NCI-H128 (cell line): ENCODE measurements around the gene LIPM.
"Not testable (repeated sequence)": the region's sequence is repeated elsewhere in the genome, so short reads cannot be mapped to it uniquely, and the experiment has no call there.

Experiments used
- DNase-seq: peaks from one replicate; lab custom pipeline; 2025; ENCODE audit not compliant: unreplicated experiment; lab: John Stamatoyannopoulos, UW

Gene LIPM

DNA sequence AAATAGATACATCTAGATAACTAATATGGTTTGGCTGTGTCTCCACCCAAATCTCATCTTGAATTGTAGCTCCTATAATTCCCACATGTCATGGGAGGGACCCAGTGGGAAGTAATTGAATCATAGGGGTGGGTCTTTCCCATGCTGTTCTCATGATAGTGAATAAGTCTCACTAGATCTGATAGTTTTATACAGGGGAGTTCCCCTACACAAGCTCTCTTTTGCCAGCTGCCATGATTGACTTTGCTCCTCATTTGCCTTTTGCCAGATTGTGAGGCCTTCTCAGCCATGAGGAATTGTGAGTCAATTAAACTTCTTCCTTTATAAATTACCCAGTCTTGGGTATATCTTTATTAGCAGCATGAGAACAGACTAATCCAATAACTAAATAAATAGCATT lies 35.1 kb downstream of the LIPM start:
- not testable (repeated sequence) for DNase-seq

DNA sequence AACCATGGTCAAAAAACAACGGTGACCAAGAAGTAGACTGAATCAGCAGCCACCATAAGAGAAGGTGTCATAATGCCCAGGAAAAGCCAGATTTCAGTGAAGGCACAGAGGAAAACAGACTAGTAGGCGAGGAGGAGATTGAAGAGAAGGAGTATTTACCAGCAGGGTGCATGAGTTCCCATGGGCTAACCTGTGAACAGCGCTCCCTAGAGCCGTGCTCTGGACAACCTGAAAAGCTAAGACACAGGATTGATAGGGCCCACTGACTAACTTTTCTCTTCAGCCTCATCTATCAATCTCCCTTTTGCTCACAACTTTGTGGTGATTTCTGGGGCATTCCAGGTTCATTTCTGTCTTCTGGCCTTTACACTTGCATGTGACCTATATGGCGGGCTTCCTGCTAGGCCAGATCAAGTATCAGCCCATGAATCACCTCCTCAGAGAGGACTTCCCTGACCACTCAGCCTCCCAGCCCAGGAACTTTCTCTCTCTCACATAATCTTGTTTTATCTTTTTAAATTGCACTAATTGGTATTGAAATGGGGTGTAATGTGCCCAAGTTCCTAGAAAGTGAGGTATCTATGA lies 36.3 kb downstream of the LIPM start:
- DNase-seq: no peak

GRCh38 chr10:88840104-88840503 lies 37.6 kb downstream of the LIPM start:
- DNase-seq: no peak

GRCh38 chr10:88840881-88841280 lies 38.4 kb downstream of the LIPM start:
- DNase-seq: no peak

GRCh38 chr10:88841316-88842111 lies 39.0 kb downstream of the LIPM start:
- no peak for DNase-seq

DNA sequence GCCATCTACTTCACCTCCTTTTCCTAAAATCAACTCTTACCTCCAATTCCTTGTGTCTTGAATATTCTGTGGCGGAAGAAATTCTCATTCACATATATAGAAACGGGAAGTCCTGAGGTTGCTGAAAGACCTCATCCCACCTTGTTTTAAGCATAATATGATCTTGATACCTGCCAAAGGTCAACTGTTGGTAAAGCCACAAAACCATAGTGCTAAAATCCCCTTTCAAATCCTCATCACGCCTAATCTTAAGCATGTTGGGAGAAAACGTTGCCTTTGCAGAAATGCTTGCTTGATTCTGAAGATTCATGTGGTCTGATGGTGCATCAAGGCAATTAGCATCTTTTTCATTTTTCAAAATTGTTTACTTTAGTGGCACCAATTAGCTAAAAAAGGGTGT lies 40.6 kb downstream of the LIPM start:
- DNase-seq: no peak

GRCh38 chr10:88848499-88848898 lies 46.0 kb downstream of the LIPM start:
- DNase-seq: no peak

DNA sequence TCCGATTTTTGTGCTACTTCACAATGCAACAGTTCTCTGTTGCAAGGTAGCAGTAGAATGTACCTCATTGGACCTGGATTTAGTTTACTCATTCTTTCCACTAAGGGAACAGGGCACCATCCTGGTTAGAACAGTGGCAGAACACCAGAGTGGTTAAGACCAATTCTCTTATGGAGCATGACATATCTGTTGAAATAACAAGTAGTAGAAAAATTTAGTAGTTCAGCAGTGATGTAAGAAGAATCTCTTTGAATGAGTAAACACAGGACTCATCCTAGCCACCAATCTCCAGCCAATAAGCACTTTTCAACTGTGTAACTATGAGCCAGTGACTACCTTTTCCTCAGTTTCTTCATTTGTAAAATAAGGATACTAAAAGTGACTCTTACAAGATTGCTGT lies 46.7 kb downstream of the LIPM start:
- DNase-seq: no peak

GRCh38 chr10:88850712-88851111 lies 48.2 kb downstream of the LIPM start:
- no peak for DNase-seq

GRCh38 chr10:88851706-88852105 lies 49.2 kb downstream of the LIPM start, which contains the start of gene ANKRD22:
ANKRD22 (minus strand) TSS chr10:88851844; CDS start chr10:88851607, 237 bp downstream.
- DNase-seq: no peak

- DNase-seq: no peak
These were observed 49.8 kb downstream of the LIPM start for GRCh38 chr10:88852327-88852726.

GRCh38 chr10:88853155-88853881 lies 50.8 kb downstream of the LIPM start:
- no peak for DNase-seq

- no peak for DNase-seq
These were observed 52.2 kb downstream of the LIPM start for GRCh38 chr10:88854684-88855083.

GRCh38 chr10:88857831-88858230 lies 55.3 kb downstream of the LIPM start:
- no peak for DNase-seq

DNA sequence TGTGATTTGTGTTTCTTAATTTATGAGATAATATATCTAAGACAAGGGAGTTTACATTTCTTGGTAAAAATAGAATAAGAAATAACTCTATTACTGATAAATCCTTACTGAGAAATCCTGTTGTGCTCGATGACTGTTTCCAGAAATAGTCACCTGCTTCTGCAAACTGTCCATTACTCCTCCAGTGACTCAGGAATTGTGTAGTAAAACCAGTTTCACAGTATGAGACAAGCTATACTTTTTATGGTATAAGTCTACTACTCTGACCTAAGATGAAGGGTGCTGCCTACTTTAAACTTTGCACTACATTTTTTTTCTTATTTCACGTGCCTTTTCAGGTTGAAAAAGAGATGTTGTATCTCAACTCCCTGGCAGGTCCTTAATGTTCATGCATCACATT lies 56.0 kb downstream of the LIPM start:
- no peak for DNase-seq

DNA sequence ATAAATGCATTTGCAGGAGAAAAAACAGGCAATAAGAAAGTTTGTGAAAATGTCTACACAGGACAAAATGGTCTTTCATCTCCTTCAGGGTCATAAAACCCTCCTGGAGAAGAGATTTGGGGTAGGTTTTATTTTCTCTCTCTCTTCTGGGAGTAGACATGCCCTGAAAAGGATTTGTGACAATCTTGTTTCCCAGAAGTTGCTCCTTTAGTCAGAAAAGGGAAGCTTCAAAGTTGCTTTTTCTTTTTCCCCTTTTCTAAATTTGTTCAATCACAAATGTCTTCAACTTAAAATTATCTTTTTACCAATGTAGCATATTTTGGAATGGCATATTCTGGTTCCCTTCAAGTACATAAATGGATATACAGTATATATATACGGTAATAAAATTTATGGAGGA lies 58.5 kb downstream of the LIPM start:
- DNase-seq: no peak

GRCh38 chr10:88865281-88865876 lies 62.8 kb downstream of the LIPM start:
- DNase-seq: no peak

DNA sequence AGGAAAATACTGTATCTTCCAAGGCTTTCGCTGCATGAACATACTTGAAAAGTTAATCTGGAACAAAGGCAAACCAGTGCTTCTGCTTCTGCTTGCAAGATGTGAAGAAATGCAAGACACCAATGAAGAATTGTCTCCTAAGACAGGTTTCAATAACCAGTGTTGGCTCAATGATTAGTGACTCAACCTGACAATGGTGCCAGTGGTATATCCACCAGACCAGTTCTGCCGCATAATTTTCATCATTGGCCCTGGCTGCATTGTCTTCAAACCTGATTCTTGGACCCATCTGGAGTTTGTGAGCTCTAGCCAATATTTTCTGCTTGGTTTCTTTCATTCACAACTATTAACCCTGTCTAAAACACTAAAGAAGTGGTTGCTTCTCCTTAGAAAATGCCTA lies 63.9 kb downstream of the LIPM start:
- DNase-seq: no peak

- DNase-seq: no peak
These were observed 67.6 kb downstream of the LIPM start for GRCh38 chr10:88870089-88870488.
